ENCODE measurements around the gene STARD3. TPM values are rescaled to one million over a fixed set of nuclear protein-coding genes. Genes with fewer than 3 reads are reported as not detected.
"Not testable (repeated sequence)": the region's sequence is repeated elsewhere in the genome, so short reads cannot be mapped to it uniquely, and the experiment has no call there.

STARD3 gene
- 47.1 TPM for total RNA-seq

DNA sequence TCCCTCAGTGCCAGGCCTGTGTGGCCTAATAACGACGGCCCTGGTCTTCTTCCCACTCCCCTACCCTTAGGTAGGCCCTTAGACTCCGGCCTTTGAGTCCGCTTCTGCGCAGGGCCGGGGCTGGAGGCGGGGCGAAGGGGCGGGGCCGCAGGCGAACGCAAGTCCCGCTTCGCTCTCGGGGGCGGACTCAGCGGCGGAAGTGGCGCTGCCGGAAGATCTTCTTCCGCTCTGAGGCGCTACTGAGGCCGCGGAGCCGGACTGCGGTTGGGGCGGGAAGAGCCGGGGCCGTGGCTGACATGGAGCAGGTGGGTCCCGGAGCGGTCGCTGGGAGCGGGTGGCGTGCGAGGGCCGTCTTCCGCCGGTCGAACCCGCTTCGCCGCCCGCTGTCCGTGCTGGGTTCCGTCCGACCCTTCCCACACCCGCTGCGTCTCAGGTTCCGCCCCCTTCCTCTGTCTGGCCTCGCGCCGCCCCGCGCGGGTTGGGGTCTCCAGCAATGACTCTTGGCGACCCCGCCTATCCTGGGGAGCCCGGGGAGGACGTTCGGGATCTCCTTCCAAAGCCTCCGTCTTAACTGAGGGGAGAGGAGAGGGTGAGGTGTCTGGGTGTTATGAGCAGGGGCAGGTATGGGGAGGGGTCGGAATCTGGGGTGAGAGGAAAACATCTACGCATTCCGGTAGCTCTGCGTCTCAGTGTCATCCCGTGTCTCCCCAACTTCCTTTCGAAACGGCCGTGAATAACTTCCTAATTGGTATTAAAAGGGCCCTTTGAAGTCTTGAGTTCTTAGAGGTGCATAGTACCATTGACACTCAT, at the start of gene STARD3:
Gene STARD3, plus strand, starts transcription at position 218 of the 810 bp plus-strand sequence. CDS start 16,388 bp downstream, outside the sequence.
- DNase-seq (ENCODE audit: low read depth in 2 of 3, low spot score in 2 of 3), result peak; percentile 78 to 89 (median 87)

DNA sequence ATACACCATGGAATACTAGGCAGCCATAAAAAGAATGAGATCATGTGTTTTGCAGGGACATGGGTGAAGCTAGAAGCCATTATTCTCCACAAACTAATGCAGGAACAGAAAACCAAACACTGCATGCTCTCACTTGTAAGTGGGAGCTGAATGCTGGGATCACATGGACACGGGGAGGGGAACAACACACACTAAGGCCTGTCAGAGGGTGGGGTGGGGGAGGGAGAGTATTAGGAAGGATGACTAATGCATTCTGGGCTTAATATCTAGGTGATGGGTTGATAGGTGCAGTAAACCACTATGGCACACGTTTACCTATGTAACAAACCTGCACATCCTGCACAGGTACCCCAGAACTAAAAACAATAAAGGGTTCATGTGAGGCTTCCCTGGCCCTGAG, 46.8 kb upstream of the STARD3 start:
- not testable (repeated sequence) for DNase-seq (ENCODE audit: low read depth in 2 of 3, low spot score in 2 of 3)

GRCh38 chr17:39591958-39592954, 44.7 kb upstream of the STARD3 start:
- DNase-seq (ENCODE audit: low read depth in 2 of 3, low spot score in 2 of 3), result peak in 1 of 3 donors; percentile 53

GRCh38 chr17:39593371-39593770, 43.6 kb upstream of the STARD3 start:
- DNase-seq (ENCODE audit: low read depth in 2 of 3, low spot score in 2 of 3), result no peak

DNA sequence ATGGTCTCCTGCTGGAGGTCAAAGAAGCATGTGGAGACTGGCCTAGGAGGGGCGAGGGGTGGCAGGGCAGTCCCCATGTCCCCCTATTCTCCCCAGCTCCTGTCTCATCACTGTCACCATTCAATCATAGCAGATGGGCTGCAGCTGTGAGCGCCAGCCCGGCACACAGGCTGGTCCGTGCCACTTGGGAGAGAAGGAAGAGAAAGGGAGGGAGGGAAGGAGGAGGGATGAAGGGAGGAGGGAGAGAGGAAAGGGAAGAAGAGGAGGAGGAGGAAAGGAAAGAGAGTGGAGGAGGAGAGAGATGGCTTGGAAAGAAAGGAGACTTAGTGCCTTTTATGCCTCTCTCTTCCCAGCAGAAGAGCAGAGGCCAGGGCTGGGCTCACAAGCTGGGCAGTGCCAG, 41.6 kb upstream of the STARD3 start:
- DNase-seq (ENCODE audit: low read depth in 2 of 3, low spot score in 2 of 3), result no peak

GRCh38 chr17:39595928-39596510, 40.9 kb upstream of the STARD3 start:
- no peak for DNase-seq (ENCODE audit: low read depth in 2 of 3, low spot score in 2 of 3)

GRCh38 chr17:39596543-39597267, 40.2 kb upstream of the STARD3 start:
- DNase-seq (ENCODE audit: low read depth in 2 of 3, low spot score in 2 of 3), result no peak

DNA sequence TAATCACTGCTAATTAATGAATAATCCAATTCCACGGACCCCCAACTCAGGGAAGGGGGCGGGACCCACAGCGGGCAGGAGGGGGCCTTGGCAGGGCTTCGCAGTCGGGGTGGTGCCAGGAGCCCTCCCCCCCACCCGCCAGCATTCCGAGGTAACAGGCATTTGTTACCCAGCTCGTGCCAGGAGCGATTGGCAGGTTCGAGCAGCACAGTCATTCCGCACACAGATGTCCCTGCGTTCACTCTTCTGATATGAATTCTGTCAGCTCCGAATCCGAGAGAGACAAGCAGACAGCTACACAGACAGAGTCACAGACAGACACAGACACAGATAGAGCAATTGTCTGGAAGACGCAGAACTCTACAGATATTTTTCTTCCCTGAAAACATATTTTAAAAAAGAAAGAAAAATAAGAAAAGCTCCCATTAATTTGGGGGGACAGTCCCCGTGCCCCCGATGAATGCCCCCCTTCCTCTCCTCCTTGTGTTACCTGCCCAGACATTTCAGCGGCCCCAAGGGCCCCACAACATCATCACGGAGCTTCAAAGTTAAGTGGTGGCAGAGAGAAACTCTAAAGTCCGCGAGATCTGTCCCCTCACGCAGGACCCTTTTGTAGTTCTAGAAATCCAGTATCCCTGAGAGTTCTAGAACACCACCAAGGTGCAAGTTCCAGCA, 39.4 kb upstream of the STARD3 start:
- DNase-seq (ENCODE audit: low read depth in 2 of 3, low spot score in 2 of 3), result no peak

DNA sequence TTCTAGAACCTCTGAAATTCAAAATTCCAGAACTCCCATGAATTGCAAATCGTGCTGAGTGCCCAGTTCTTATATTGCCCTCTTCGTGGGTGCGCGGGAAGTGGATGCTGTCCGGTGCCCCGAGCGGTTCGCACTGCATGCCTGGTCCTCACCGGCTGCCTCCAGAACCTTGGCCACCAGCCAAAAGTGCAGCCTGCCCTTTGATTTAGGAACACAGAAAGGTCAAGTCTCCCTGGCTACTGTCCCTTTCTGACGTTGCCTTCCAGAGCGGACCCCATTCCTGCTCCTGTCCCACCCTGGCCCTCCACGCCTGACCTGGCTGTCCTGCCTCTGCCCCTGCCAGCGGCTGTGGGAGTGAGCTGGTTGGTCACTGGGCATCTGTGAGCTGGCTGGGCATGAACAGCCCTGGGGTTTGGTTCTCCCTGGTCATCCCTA, 38.9 kb upstream of the STARD3 start:
- DNase-seq (ENCODE audit: low read depth in 2 of 3, low spot score in 2 of 3), result no peak

DNA sequence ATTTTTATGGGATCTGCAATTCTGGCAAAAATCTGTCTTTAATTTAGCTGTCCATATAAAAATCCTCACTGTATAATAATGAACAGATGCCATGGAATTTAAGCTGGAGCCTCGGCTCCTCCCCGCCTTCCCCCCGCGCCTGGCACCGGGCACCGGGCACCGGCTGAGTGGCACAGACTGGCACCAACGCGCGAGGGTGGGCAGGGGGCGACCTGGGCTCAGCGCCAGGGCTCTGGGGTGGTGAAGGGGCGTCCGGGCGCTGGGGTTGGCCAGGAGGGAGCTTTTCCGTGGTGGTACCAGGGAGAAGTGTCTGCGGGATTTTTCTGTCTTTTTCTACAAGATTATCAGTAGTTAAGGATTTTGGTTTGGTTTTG, 38.3 kb upstream of the STARD3 start:
- no peak for DNase-seq (ENCODE audit: low read depth in 2 of 3, low spot score in 2 of 3)

DNA sequence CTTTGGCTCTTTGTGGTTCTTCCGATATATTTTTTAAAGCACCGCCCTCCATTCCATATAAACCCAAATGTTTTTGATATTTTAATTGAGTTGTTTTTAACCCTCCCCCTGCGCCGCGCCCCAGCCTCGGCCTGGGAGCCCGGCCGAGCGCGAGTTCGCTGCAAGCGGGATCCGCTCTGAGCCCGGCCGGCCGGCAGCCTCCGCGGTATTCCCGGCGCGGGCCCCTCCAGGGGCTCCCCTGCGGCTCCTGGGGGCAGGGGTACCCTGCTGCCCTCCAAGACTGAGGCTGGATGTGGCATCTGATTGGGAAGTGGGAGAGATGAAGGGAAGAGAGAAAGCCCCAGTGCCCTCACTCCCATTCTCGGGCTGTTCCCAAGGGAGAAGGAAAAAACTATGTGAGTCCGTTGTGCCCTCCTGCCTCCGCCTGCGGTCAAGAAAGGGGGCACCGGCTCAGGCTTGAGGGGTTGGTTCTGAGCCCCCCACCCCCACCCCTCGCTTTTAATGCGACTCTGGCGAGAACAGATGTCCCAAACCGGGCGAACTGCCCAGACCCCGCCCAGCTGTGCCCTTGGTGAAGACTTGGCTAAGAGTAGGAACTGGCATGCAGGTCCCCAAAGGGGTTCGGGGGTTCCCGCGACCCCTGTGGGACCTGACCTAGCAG, 37.8 kb upstream of the STARD3 start:
- DNase-seq (ENCODE audit: low read depth in 2 of 3, low spot score in 2 of 3), result no peak

GRCh38 chr17:39599665-39600231, 37.2 kb upstream of the STARD3 start:
- DNase-seq (ENCODE audit: low read depth in 2 of 3, low spot score in 2 of 3), result no peak

DNA sequence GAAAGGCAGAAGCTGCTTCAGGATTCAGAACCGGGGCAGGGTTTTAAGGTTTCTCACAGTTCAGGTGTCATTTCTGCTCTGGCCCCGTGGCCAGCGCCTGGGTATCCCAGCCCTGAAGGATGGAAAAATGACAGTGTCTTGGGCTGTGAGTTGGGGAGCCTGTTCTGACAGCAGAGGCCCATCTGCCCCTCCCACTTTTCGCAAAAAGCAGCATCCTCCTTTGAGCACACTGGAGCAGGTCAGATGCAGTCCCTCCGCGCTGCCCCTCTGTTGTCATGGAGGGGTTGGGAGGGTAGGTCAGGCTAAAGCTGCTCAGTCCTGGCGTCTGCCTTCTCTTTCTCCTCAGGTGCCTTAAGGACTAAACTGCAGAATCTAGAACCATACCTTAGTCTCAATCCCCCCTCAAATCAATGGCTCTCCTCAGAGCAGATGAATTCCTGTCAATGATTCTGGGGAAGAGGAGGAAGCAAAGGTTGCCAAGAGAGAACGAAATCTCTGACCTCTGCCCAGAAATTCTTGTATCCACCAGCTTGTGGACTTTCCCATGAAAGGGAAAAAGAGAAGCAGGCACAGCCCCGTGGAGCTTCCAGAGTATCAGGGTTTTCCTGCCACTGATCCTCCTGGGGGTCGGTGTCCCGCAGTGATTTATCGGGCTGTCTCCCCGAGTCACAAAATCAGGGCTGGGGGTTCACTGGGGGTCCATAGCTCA, 36.5 kb upstream of the STARD3 start:
- no peak for DNase-seq (ENCODE audit: low read depth in 2 of 3, low spot score in 2 of 3)

- DNase-seq (ENCODE audit: low read depth in 2 of 3, low spot score in 2 of 3), result no peak
Measured at GRCh38 chr17:39600997-39601597, 35.8 kb upstream of the STARD3 start.

DNA sequence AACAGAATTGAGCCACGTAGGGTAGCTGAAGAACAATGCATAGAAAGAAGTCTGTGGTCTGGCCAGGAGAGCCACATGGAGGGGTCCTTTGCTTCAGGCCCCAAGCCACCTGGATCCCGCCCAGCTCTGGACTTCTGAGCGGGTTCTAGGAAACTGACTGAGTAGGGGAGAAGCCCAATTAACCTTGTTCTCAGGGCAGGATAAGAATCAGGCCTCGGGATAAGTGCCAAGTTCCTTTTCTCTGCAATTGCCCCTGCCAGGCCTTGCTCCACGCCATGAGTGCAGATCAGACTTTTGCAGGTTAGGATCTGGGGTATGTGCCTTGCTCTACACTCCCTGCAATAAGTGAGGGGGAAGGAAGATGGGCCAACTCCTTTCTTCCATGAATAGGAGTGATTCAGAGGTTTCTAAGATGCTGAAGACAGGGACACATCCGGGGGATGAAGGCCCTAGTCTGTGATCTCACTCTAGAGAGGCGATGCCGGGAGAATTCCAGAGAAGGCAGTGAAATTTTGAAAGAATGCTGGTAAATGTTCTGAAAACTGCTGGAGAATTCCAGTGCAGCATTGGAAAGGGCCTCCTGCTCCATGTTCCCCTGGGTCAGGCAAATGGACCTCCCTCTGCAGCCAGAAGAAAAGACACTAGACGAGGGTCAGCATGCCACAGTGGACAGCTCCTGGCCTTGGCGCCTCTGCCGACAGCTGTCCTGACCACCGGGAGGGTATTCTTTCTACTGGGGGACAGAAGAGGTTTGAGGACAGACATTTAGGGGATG, 35.0 kb upstream of the STARD3 start:
- DNase-seq (ENCODE audit: low read depth in 2 of 3, low spot score in 2 of 3), result no peak

DNA sequence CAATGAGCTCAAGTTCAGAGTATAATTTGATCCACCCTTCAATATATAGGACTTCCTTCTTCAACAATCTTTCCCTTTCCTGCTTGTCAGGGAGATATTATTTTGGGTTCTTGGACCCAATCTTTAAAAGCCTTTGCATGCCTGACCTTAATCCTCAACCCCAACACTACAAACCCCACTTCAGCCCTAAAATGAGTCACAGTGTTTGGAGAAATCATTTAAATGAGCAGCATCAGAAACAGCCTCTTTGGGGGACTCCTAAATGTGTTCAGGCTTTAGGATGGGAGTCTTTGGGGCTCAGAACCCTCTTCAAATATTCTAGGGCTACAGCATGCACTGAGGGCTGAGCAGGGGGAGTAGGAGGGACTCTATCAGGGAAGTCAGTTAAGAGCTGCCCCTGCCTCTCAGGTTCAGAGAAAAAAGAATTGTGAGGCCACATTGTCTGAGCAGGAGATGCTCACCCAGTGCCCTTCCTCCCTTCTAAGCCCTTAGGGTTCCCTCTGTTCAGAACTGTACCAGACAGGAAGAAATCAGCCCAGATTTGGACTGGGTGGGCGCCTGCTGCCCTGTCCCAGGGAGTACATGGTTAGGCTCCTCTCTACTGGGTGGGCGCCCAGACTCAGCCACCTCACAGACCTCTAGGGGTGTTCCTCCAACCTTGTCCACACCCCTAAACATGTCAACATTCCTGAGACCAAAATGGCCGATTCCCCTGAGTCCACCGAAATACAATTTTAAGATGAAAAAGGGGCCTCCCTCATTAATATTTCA, 34.2 kb upstream of the STARD3 start:
- DNase-seq (ENCODE audit: low read depth in 2 of 3, low spot score in 2 of 3), result no peak

All from hematopoietic multipotent progenitor cell (in vitro differentiated cells).